ENCODE results near the gene ELF4. TPM values are rescaled to one million over a fixed set of nuclear protein-coding genes. Genes with fewer than 3 reads are reported as not detected.

Gene ELF4
- total and polyA plus RNA-seq, 10 of the 15 experiments (the other 5 are each of a cell fraction or from before 2014, with no cell fraction given): 4.0 to 36.7 (median 22.6) TPM

- TF ChIP-seq RELB (IDR thresholded peaks at IDR 0.05; ENCODE audit: low read depth) (no peak), RAD51 (IDR thresholded peaks at IDR 0.05) (no peak), ESRRA (IDR thresholded peaks at IDR 0.05; ENCODE audit: low read length) (no peak), BCL11A (IDR thresholded peaks at IDR 0.05; ENCODE audit: low read depth, low read length) (no peak), SREBF2 (IDR thresholded peaks at IDR 0.05; ENCODE audit: low read length) (no peak), CHD1 (IDR thresholded peaks at IDR 0.05; ENCODE audit: low read depth, low read length) (no peak), BCL3 (IDR thresholded peaks at IDR 0.05; ENCODE audit: borderline replicate concordance, insufficient read depth, low read depth, low read length, poor library complexity, severe bottlenecking) (no peak), REST (IDR thresholded peaks at IDR 0.05; ENCODE audit: low read depth, low read length) (no peak)
These were observed 43.2 kb downstream of the ELF4 start (continued) for GRCh38 chrX:130066975-130067615.

Measured in GM12878 (cell line).